ENCODE results near the gene EXTL1.
"Not testable (repeated sequence)": the region's sequence is repeated elsewhere in the genome, so short reads cannot be mapped to it uniquely, and the experiment has no call there.

EXTL1 gene, protein sequence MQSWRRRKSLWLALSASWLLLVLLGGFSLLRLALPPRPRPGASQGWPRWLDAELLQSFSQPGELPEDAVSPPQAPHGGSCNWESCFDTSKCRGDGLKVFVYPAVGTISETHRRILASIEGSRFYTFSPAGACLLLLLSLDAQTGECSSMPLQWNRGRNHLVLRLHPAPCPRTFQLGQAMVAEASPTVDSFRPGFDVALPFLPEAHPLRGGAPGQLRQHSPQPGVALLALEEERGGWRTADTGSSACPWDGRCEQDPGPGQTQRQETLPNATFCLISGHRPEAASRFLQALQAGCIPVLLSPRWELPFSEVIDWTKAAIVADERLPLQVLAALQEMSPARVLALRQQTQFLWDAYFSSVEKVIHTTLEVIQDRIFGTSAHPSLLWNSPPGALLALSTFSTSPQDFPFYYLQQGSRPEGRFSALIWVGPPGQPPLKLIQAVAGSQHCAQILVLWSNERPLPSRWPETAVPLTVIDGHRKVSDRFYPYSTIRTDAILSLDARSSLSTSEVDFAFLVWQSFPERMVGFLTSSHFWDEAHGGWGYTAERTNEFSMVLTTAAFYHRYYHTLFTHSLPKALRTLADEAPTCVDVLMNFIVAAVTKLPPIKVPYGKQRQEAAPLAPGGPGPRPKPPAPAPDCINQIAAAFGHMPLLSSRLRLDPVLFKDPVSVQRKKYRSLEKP

GRCh38 chr1:26021647-26022403 lies at the start of gene EXTL1:
TSS of gene EXTL1 (plus strand) at chr1:26021775. CDS start at chr1:26022647, 872 bp downstream.
- peak; percentile 30 for DNase-seq

- no peak for DNase-seq
These were observed 49.8 kb upstream of the EXTL1 start for GRCh38 chr1:25971811-25972180.

DNA sequence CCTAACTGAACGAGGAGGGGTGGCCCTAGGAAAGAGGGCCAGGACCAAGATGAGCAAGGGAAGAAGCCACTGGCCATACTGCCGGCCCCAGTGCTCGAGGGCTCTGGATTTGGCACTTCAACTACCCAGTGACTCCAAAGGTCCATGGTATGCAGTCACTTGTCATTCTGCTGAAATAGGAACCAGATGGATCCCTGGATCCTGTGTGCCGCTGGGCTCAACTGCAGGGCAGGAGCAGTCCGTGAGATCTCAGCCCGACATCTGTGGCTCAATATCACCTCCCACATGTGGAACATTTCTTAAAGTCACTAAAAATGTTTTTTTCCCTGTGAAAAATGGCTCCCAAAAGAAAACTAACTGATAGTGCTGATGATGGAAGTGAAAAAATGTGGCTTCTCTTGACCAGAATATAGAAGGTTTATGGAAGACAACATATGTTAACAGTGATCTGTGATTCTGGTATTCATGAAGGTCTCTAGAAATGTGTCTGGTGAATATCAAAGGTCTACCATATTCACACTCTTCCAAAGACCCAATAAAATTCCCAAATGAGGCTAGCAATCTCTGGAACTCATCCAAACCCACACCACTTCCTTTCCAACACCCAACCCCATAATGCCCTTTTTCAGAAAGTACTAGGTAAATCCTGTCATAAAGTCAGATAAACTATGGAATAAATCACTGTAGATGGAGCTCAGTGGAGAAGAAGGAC lies 47.8 kb upstream of the EXTL1 start:
- no peak for DNase-seq

- no peak for DNase-seq
These were observed 43.8 kb upstream of the EXTL1 start for GRCh38 chr1:25977801-25978200.

GRCh38 chr1:25978403-25978802 lies 43.2 kb upstream of the EXTL1 start:
- DNase-seq, result no peak

DNA sequence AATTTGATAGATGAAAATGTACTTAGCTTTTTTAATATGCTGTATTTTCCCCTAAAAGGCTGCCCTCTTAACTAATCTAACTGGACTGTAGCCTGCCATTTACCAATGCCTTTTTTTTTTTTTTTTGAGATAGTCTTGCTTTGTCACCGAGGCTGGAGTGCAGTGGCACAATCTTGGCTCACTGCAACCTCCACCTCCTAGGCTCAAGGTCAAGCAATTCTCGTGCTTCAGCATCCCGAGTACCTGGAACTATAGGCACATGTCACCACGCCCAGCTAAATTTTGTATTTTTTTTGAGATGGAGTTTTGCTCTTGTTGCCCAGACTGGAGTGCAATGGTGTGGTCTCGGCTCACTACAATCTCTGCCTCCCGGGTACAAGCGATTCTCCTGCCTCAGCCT lies 42.4 kb upstream of the EXTL1 start:
- DNase-seq, result no peak

DNA sequence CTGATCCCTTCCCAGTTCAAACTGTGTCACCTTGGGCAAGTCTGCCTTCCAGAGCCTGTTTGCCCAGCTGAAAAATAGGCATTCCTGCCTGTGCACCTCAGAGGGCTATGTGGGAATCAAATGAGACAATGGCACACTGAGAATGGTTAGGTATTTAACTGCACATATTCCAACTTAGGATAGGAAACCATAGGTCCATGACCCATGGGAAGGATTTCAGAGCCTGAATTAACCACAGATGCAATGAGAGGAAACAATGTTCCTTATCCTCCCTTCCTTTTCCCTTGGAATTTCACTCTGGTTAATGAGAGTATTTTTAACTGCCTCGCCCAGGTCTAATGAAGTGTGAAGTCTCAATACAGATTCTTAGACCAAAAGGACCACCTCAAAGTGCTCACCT lies 36.4 kb upstream of the EXTL1 start:
- DNase-seq, result no peak

GRCh38 chr1:25985670-25986069 lies 35.9 kb upstream of the EXTL1 start:
- DNase-seq, result no peak

GRCh38 chr1:25986773-25987172 lies 34.8 kb upstream of the EXTL1 start:
- DNase-seq, result not testable (repeated sequence)

DNA sequence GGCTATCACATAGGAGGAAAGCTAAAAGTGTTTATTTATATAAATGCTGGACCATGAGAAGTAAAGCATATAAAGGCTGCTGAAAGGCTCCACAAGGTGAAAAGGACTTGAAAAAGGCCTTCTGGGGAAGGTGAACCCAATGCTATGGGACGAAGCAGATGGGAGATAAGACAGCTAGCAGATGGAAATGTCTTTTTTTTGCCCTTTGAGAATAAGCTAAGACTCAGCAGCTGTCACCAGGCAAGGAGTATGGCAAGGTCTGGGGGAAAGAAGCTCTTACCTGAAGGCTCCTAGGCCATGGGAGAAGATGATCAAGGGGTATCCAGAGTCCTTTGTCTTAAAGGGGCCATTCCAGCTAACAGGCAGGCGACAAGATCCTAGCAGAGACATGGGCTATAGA lies 33.6 kb upstream of the EXTL1 start:
- DNase-seq, result no peak

DNA sequence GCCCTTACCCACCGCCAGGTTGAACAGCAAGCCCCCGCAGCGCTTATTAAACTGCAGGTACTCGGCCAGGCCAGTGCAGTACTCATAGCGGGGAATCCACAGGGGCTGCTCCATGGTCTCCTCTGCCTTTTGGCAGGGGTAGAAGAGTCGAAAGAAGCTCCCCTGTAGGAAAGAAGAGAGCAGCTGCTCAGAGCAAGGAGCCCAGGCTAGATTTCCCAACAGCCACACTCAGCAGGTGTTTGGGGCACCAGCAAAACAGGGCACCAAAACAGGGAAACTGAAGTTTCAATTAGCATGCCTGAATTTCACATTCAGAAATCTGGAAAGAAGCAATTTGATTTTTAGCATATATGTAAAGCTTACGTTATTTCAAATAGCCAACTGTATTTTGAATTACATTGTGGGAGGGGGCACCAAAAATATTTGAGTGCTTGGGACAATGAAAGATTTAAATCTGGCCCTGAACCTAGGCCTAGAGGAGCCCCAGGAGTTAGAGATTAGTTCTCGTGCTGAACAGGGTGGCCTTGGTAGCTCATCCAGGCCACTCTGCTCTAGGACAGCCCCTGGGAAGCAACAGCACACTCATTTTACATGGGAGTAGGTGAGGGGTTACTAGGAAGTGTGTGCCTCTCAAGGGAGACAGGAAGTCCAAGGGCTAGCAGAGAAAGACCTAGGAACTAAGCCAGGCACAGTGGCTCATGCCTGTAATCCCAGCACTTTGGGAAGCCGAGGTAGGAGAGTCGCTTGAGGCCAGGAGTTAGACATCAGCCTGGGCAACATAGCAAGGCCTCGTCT lies 31.9 kb upstream of the EXTL1 start:
- no peak for DNase-seq

DNA sequence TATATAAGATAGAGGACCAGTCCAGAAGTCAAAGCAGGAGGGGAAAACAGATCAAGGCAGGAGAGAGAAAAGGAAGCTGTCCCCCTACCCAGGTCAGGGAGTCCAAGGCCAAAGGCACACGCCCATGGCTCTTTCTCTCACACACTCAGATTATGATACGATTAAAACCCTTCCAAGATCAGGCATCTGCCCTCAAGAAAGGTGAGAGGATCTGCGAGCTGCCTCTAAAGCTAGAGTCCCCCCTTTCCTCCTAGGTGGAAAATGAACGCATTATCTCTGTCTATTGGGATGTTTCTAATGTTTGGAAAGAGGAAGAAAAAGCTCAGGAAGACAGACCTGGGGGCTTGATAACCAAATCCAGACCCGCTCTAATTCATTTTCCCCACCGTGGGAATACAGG lies 31.3 kb upstream of the EXTL1 start:
- DNase-seq, result no peak

DNA sequence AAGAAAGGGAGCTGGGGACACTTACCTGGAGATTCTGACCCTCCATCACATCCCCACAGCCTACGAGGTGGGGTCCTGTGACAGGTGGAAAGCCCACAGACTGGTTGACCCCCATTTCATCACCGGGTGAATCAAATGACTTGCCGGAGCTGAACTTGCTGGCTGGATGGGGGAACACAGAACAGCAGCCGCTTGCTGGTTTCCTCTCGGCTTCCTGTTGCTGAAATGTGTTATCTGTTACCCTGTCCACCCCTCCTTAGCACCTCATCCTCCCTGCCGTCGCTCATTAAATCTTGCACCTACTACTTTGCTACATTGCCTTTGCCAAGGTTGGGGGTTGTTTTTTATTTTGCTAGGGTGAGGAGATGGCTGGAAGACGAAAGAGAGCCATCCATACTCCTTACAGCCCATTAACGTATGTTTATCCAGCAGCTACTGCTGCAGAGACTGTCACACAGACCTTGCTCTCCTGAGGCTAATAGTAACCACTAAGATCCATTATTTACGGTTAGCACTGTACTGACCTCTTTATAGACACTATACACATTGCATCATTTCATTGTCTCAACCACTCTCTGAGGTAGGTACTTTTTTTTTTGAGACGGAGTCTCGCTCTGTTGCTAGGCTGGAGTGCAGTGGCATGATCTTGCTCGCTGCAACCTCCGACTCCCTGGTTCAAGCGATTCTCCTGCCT lies 30.7 kb upstream of the EXTL1 start:
- DNase-seq, result no peak

GRCh38 chr1:25991937-25992688 lies 29.5 kb upstream of the EXTL1 start:
- DNase-seq, result peak; percentile 41

- DNase-seq, result no peak
These were observed 28.8 kb upstream of the EXTL1 start for GRCh38 chr1:25992689-25993171.

DNA sequence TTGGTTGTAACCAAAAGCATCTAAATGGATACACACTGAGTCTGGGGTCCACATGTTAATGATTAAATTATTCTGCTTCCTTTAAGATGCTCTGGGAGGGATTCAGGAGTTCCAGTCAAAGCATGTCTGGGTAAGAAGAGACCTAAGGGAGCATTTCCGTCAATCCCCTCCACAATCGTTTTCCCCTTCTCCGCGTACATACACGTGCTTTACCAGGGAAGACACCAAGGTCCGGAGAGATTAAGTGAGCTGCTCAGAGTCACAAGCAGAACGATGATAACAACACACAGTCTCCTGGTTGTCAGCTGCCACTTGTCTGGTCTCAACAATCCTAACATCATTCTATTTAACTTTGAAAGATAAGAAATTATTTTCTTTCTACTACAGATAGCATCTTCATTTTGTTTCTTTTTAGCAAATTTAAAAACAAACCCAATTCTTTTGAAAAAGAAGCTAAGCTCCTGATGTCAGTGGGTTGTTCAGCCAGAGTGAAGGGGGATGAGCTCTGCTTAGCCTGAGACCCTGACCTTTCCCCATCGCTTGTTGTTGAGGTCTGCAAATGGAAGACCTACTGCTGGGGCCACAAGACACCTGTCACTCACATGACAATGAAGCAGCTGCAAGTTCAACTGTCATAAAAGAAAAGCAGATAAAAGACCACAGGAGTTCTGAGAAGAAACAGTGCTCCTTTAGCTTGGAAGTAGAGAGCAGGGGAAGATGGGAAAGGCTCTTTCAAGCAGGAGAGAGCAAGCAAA lies 28.2 kb upstream of the EXTL1 start:
- DNase-seq, result no peak

DNA sequence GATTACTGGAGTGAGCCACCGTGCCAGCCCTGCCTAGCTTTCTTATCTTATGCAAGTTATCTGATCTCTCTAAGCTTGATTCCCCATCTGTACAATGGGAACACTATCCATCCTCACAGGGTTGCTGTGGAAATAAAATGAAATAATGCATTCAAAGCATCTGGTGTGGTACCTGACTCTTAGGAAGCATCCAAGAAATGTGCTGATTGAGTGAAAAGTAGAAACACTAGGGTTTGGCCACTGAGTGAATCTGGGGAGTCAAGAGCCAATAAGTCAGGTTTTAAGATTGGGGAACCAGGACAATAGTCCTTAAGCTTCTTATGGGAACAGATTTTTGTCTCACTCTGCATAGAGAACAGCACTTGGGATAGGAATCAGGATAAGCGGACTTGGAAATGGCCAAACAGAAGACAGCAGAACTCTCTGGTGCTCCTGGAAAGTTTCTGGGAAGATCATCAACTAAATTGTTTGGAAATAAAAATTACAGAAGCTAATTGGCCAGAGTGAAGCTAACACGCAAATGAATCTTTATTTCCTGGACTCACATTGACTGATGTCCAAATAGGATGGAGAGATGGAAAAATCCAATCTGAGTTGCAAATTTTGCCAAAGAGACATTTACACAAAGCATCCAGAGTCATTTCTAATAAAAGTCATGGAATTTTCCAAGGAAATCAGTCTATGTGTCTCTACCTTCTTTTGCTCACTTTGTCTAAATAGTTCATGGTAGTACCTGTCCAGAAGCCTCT lies 27.0 kb upstream of the EXTL1 start:
- no peak for DNase-seq

DNA sequence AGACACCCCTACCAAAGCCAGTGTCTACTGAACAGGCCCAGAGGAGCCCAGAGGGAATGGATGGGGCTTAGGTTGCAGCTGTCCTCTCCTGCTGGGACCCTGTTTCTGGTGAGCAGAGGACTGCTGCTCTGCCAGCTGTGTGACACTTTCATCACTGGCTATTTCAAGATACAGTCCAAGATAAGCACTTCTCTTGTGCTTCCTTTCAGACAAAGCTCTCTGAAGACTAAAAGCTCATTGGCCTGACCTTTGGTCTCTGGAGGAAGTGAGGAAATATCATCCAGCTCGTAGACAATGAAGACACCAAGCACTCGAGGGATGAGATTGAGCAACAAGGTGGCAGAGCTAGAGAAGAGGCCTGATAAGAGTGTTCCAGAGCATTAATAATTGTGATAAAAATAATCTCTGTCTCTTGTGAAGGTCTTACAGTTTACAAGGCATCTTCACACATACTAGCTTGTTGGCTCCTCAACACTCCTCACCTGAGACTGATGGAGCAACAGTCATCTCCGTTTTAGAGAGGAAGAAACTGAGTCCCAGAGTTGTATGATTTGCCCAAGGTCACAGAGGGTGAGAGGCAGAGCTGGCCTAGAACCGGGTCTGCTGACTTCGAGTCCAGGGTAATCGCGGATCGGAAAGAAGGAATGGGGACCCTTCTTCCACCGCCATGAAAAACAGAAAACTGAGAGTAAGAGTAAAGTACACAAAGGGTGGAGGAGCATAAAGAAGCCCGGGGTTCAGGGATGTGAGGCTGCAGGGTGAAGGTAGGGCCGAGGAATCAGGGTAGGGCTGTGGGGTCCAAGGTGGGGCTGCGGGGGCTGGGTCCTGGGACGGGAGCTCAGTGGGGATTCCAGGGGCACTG lies 24.4 kb upstream of the EXTL1 start:
- DNase-seq, result peak; percentile 56
